ENCODE results near the gene PIGS.

PIGS gene

DNA sequence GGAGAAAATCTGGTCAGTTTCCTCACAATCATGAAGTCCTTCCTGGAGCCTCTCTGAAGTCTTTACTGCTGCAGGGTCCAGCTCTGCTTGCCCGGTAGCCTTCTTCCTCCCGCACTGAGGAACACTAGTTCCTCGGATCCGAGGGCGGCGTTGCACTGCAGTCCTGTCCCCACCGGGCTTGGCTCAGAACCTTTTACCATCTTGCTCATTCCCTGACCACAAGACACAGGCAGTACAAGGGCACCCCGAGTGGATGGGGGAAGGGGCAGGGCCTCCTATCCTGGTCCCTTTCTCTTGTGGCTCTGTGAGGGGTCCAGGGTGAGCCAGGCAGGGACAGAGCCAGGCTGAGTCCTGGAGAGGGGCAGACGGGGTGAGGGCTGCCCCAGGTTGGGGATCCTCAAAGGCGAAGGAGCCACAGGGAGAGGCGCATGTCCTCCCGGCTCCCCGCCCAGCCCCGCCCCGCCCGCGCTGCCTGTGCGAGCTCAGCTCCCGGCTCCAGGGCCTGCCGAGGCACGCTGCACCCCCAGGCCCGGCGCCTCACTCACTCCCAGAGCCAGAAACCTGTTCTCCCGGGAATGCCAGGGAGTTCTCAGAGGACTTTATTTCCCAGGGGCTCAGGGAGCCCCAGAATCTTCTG is 63.6 kb downstream of the PIGS start:
- DNase-seq (ENCODE audit: low spot score), result no peak

DNA sequence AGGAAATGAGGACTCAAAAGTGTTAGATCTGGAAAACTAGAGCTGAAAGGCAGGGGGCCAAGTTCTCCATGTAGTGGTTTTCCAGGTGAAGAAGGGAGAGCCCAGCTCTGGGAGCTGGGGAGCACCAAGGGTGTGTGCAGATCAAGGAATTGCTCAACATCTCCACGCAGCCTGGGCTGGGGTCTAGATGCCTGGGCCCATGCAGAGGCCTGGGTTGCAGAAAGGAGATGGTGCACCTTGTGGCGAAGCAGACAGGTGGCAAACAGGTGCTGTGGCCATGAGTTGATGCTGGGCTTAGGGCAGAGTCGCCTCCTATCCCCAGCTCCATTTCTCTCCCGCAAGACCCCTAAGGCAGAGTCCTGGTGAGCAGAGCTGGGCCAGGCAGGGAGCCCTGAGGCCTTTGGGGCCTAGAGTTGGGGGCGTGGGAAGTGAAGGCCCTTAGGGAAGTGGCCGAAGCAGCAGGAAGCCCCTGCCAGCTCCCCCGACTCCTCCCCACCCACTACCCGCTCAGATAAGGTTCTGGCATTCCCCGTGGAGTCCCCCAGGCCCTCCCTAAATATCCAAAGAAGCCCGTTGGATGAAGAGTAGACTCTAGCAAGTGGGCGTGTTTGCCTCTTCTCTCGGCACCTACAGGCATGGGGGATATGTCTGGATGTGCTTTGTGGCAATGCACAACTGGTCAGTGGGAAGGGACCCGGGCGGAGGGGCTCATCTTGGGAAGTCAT is 64.4 kb downstream of the PIGS start:
- DNase-seq (ENCODE audit: low spot score), result no peak

DNA sequence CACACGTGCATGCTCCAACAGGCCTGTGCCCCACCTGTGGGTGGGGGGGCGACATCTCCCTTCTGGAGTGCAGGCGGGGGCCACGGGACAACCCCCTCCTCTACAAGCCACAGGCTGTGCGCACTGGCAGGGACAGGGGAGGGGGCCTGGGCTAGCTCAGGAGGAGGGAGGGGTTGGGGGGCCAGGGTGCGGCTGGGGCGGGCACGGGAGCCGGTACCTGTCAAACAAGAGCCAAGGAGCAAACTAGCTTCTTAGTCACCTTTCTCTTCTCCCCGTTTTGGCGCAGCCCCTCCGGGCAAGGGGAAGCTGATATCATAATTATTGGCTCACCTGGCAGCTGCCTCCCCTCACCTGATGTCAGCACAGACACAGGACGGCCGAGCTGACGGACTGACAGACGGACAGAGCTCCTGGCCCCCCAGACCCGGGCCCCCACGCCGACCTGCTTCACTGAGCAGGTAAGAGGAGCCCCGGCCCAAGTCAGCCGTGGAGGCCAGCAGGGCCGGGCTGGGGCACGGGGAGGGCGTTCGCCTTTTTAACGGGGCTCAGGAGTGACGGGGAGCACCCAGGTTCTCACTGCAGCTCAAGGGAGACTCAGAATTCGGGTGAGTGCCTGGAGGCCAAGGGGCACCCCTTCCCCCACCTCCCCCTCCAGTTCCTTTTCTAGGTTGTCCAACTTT is 65.2 kb downstream of the PIGS start, which contains the start of gene FOXN1:
TSS of gene FOXN1 (plus strand) at position 363 of the 680 bp plus-strand sequence. CDS start 17,622 bp downstream, outside the sequence.
- no peak for DNase-seq (ENCODE audit: low spot score)

DNA sequence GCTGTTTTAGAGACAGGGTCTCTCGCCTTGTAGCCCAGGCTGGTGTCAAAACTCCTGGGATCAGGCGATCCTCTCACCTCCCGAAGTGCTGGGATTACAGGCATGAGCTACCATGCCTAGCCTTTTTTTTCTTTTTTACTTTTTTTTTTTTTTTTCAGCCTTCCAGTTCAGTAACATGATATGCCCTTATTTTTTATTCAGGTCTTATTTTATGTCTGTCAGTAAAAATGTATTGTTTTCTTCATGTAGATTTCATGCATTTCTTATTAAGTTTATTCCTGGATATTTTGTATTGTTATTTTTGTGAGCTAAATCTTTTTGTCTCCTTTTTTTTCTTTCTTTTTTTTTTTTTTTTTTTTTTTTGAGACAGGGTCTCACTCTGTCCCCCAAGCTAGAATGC is 67.9 kb downstream of the PIGS start:
- no peak for DNase-seq (ENCODE audit: low spot score)
